ENCODE measurements around the gene PXDN. TPM values are rescaled to one million over a fixed set of nuclear protein-coding genes. Genes with fewer than 3 reads are reported as not detected.

The PXDN gene
- total and polyA plus RNA-seq, 9 of the 15 experiments (the other 6 are each of a cell fraction or from before 2014, with no cell fraction given): 0.49 TPM; not detected in 8

DNA sequence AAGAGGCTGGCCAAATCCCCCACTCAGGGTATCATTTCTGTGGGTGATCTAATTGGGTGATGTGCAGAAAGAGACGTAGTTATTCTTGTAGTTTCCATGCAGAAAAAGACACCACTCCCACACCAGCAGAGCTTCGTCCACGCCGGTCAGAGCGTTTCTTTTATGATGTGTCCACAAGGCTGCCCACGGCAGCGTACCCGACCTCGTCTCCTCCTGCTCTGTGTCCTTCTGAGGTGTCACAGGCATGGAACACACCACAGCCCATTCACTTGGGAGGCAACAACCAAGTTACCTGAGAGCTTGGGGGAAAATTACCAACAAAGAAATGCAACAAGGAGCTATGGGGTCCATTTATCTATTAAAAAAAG, 131.3 kb downstream of the PXDN start:
- DNase-seq (ENCODE audit: extremely low read depth in 1 of 4, low spot score in 3 of 4) (no peak), FAIRE-seq (no peak), ATAC-seq (no peak)
- Histone ChIP-seq H3K9me3 (replicated peaks; ENCODE audit: control insufficient read depth, insufficient read depth, low read depth, low read length) (no peaks in the 10 kb centered on the region), H3K9me1 (ENCODE audit: control insufficient read depth, insufficient read depth, low read length) (no peaks in the 10 kb centered on the region), H2AFZ (ENCODE audit: low read depth, low read length) (no peak overlapping the region), H3K4me3 (no peak overlapping the region), H3K27ac (ENCODE audit: extremely low read depth, low read depth, low read length) (no peak overlapping the region), H3K36me3 (ENCODE audit: control insufficient read depth, insufficient read depth, low read length) (no peaks in the 10 kb centered on the region), H4K20me1 (replicated peaks; ENCODE audit: control insufficient read depth, insufficient read depth, low read length) (no peaks in the 10 kb centered on the region), H3K4me2 (ENCODE audit: insufficient read depth, low read length) (no peak overlapping the region), H3K79me2 (ENCODE audit: control insufficient read depth, insufficient read depth, low read length) (no peaks in the 10 kb centered on the region), H3K27me3 (ENCODE audit: control insufficient read depth in 2 of 2, insufficient read depth in 2 of 2, low read length in 2 of 2) (peaks cover 2 to 20% of the 10 kb centered on the region in 2 experiments; a peak in 3 of 5 replicates), H3K4me1 (replicated peaks in 1 of 2; ENCODE audit: control insufficient read depth in 2 of 2, insufficient read depth in 2 of 2, low read length in 2 of 2) (peaks cover 0 to 3% of the 10 kb centered on the region in 2 experiments; a peak in 1 of 5 replicates), H3K9ac (ENCODE audit: insufficient read depth in 1 of 2, low read depth in 2 of 2, low read length in 2 of 2) (no peak overlapping the region)
- no TSS peak for BruUV-seq (replicated peaks)
- in situ Hi-C loops (cut with MboI) (no loop called here), intact Hi-C loops (cut with micrococcal nuclease) (no loop called here)
- CTCF ChIA-PET (ENCODE audit: low intra/inter-chr PET ratio): no interaction called here
- POLR2A ChIA-PET: no interaction called here
- WGBS (ENCODE audit: insufficient coverage, low coverage, missing lambda C conversion rate): 1% methylated on average over 9 of the region's 9 CpGs
- TF ChIP-seq, protein P1, sequence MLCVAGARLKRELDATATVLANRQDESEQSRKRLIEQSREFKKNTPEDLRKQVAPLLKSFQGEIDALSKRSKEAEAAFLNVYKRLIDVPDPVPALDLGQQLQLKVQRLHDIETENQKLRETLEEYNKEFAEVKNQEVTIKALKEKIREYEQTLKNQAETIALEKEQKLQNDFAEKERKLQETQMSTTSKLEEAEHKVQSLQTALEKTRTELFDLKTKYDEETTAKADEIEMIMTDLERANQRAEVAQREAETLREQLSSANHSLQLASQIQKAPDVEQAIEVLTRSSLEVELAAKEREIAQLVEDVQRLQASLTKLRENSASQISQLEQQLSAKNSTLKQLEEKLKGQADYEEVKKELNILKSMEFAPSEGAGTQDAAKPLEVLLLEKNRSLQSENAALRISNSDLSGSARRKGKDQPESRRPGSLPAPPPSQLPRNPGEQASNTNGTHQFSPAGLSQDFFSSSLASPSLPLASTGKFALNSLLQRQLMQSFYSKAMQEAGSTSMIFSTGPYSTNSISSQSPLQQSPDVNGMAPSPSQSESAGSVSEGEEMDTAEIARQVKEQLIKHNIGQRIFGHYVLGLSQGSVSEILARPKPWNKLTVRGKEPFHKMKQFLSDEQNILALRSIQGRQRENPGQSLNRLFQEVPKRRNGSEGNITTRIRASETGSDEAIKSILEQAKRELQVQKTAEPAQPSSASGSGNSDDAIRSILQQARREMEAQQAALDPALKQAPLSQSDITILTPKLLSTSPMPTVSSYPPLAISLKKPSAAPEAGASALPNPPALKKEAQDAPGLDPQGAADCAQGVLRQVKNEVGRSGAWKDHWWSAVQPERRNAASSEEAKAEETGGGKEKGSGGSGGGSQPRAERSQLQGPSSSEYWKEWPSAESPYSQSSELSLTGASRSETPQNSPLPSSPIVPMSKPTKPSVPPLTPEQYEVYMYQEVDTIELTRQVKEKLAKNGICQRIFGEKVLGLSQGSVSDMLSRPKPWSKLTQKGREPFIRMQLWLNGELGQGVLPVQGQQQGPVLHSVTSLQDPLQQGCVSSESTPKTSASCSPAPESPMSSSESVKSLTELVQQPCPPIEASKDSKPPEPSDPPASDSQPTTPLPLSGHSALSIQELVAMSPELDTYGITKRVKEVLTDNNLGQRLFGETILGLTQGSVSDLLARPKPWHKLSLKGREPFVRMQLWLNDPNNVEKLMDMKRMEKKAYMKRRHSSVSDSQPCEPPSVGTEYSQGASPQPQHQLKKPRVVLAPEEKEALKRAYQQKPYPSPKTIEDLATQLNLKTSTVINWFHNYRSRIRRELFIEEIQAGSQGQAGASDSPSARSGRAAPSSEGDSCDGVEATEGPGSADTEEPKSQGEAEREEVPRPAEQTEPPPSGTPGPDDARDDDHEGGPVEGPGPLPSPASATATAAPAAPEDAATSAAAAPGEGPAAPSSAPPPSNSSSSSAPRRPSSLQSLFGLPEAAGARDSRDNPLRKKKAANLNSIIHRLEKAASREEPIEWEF (CRISPR knock-in tag; IDR thresholded peaks at IDR 0.05): no peak
- TF ChIP-seq MCM3 (IDR thresholded peaks at IDR 0.05): no peak
- TF ChIP-seq PTRF (tag; IDR thresholded peaks at IDR 0.05): no peak
- TF ChIP-seq CCAR2 (IDR thresholded peaks at IDR 0.05; ENCODE audit: low read depth, low read length): no peak
- no peak for TF ChIP-seq ADNP (tag; IDR thresholded peaks at IDR 0.05)
- TF ChIP-seq FOXM1 (IDR thresholded peaks at IDR 0.05; ENCODE audit: low read depth): no peak
- no peak for TF ChIP-seq FOXM1 (CRISPR knock-in tag; IDR thresholded peaks at IDR 0.05; ENCODE audit: low read depth)
- TF ChIP-seq TAL1 (IDR thresholded peaks at IDR 0.05): no peak
- no peak for TF ChIP-seq ZBTB43 (CRISPR knock-in tag; IDR thresholded peaks at IDR 0.05)
- no peak for TF ChIP-seq PHF20 (IDR thresholded peaks at IDR 0.05; ENCODE audit: partially characterized antibody)
- TF ChIP-seq, protein P2, sequence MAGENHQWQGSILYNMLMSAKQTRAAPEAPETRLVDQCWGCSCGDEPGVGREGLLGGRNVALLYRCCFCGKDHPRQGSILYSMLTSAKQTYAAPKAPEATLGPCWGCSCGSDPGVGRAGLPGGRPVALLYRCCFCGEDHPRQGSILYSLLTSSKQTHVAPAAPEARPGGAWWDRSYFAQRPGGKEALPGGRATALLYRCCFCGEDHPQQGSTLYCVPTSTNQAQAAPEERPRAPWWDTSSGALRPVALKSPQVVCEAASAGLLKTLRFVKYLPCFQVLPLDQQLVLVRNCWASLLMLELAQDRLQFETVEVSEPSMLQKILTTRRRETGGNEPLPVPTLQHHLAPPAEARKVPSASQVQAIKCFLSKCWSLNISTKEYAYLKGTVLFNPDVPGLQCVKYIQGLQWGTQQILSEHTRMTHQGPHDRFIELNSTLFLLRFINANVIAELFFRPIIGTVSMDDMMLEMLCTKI (IDR thresholded peaks at IDR 0.05; ENCODE audit: partially characterized antibody): no peak
- no peak for TF ChIP-seq TCF3 (CRISPR knock-in tag; IDR thresholded peaks at IDR 0.05)
- no peak for TF ChIP-seq BMI1 (IDR thresholded peaks at IDR 0.05; ENCODE audit: low read length)
- TF ChIP-seq CLOCK (CRISPR knock-in tag; IDR thresholded peaks at IDR 0.05; ENCODE audit: borderline replicate concordance): no peak

Data from K562 (cell line).